HG03432 (cell line): ENCODE measurements around the gene SPACA4.
A peak's percentile ranks its signal among the peaks of the same experiment; 100 is the strongest.

ENCODE experiments used
- ATAC-seq: cut with Tn5 transposase; IDR thresholded peaks from one replicate; pipeline ENCODE4 v1.9.1; 2021; ENCODE audit warnings: mild to moderate bottlenecking, moderate library complexity; ENCODE audit not compliant: unreplicated experiment

Gene SPACA4

GRCh38 chr19:48596679-48597465 lies 9.7 kb upstream of the SPACA4 start:
- ATAC-seq, result no peak

- no peak for ATAC-seq
Measured at GRCh38 chr19:48598996-48599700, 7.4 kb upstream of the SPACA4 start.

GRCh38 chr19:48600679-48601417 lies 5.7 kb upstream of the SPACA4 start:
- no peak for ATAC-seq

GRCh38 chr19:48603001-48603400 lies 3.5 kb upstream of the SPACA4 start:
- no peak for ATAC-seq

- ATAC-seq, result no peak
Measured at GRCh38 chr19:48603449-48603848, 3.1 kb upstream of the SPACA4 start.

- ATAC-seq, result no peak
Measured at GRCh38 chr19:48603850-48604249, 2.7 kb upstream of the SPACA4 start.

GRCh38 chr19:48607359-48607755 lies 815 bp downstream of the SPACA4 start:
- no peak for ATAC-seq

GRCh38 chr19:48608798-48609263 lies 2.3 kb downstream of the SPACA4 start:
- peak; percentile 50 for ATAC-seq

GRCh38 chr19:48609571-48610108 lies 3.1 kb downstream of the SPACA4 start:
- no peak for ATAC-seq

GRCh38 chr19:48611872-48612271 lies 5.3 kb downstream of the SPACA4 start:
- no peak for ATAC-seq

GRCh38 chr19:48613024-48613851 lies 6.7 kb downstream of the SPACA4 start:
- ATAC-seq, result no peak

GRCh38 chr19:48613852-48614435 lies 7.4 kb downstream of the SPACA4 start:
- no peak for ATAC-seq

- no peak for ATAC-seq
Measured at GRCh38 chr19:48614436-48615230, 8.1 kb downstream of the SPACA4 start, which contains the start of gene FAM83E. Gene FAM83E (minus strand): TSS chr19:48615076. CDS start chr19:48613372, 1,704 bp downstream.

- ATAC-seq, result no peak
Measured at GRCh38 chr19:48615231-48616040, 8.9 kb downstream of the SPACA4 start.

GRCh38 chr19:48616041-48616436 lies 9.5 kb downstream of the SPACA4 start:
- no peak for ATAC-seq

- ATAC-seq, result no peak
Measured at GRCh38 chr19:48616491-48617056, 10.0 kb downstream of the SPACA4 start.

- no peak for ATAC-seq
Measured at GRCh38 chr19:48617146-48617937, 10.8 kb downstream of the SPACA4 start.
